SHP77 (cell line): ENCODE results near the gene LRRC73.
"Not testable (repeated sequence)": the region's sequence is repeated elsewhere in the genome, so short reads cannot be mapped to it uniquely, and the experiment has no call there.

Experiments
- DNase-seq, 2 experiments: peaks; one replicate each; lab custom pipeline; 2025; lab: John Stamatoyannopoulos, UW

LRRC73 gene

GRCh38 chr6:43509984-43510826 is at the start of gene LRRC73:
LRRC73 (minus strand) TSS chr6:43510346; CDS start chr6:43509785, 561 bp downstream.
- DNase-seq, result peak; percentile 51 to 79

- DNase-seq, result no peak
These were observed 49.2 kb upstream of the LRRC73 start for GRCh38 chr6:43559328-43559727.

GRCh38 chr6:43557620-43558019 is 47.5 kb upstream of the LRRC73 start:
- DNase-seq, result not testable (repeated sequence)

GRCh38 chr6:43547222-43547621 is 37.1 kb upstream of the LRRC73 start:
- DNase-seq, result no peak

- no peak for DNase-seq
These were observed 34.3 kb upstream of the LRRC73 start for GRCh38 chr6:43544461-43544860.

GRCh38 chr6:43541774-43542471 is 31.8 kb upstream of the LRRC73 start:
- no peak for DNase-seq

- no peak for DNase-seq
These were observed 30.4 kb upstream of the LRRC73 start for GRCh38 chr6:43540507-43540906.

- not testable (repeated sequence) for DNase-seq
These were observed 29.3 kb upstream of the LRRC73 start for GRCh38 chr6:43539409-43539808.

- DNase-seq, result not testable (repeated sequence)
These were observed 28.8 kb upstream of the LRRC73 start for GRCh38 chr6:43538986-43539385.

- no peak for DNase-seq
These were observed 22.1 kb upstream of the LRRC73 start for GRCh38 chr6:43532201-43532600.

GRCh38 chr6:43524483-43524961 is 14.4 kb upstream of the LRRC73 start:
- DNase-seq, result no peak

GRCh38 chr6:43523284-43523683 is 13.1 kb upstream of the LRRC73 start:
- DNase-seq, result no peak

GRCh38 chr6:43522547-43523261 is 12.6 kb upstream of the LRRC73 start:
- no peak for DNase-seq

GRCh38 chr6:43521836-43522235 is 11.7 kb upstream of the LRRC73 start:
- DNase-seq, result no peak

GRCh38 chr6:43520097-43520496 is 10.0 kb upstream of the LRRC73 start:
- no peak for DNase-seq

- no peak for DNase-seq
These were observed 7.6 kb upstream of the LRRC73 start for GRCh38 chr6:43517505-43518357.

- DNase-seq, result peak; percentile 96 to 97
These were observed 6.8 kb upstream of the LRRC73 start, which contains the start of the genes POLR1C and YIPF3 for GRCh38 chr6:43516697-43517504. POLR1C (plus strand) TSS chr6:43517089; CDS start chr6:43517110, 21 bp downstream. YIPF3 (minus strand) TSS chr6:43516926; CDS start chr6:43516807, 119 bp downstream.

GRCh38 chr6:43516367-43516696 is 6.2 kb upstream of the LRRC73 start:
- DNase-seq, result no peak

- DNase-seq, result no peak
These were observed 5.7 kb upstream of the LRRC73 start for GRCh38 chr6:43515808-43516207.

GRCh38 chr6:43511824-43512415 is 1.8 kb upstream of the LRRC73 start:
- DNase-seq, result no peak
